ENCODE measurements around the gene DUSP2.

- TF ChIP-seq NFIC (IDR thresholded peaks at IDR 0.05) (no peak), TEAD4 (IDR thresholded peaks at IDR 0.05) (no peak)
Observed at GRCh38 chr2:96175951-96176350, 30.7 kb upstream of the DUSP2 start.
